Panc1 (cell line): ENCODE measurements around the gene MAST1. TPM values are rescaled to one million over a fixed set of nuclear protein-coding genes. Genes with fewer than 3 reads are reported as not detected.

Experiments
- ATAC-seq: fragments of 200-7000 bp; cut with Tn5 transposase; 2 replicates; pipeline ENCODE4 v1.9.1; 2020; ENCODE audit warnings: mild to moderate bottlenecking, moderate library complexity
- BruUV-seq: library from RNA; stranded (reverse); fragments of 400-500 nt; replicated peaks from 2 replicates; lab custom pipeline; 2021; lab: Mats Ljungman, UMichigan
- CTCF ChIA-PET: fragments of 300-600 bp; sonication (Branson Sonifier 250); formaldehyde crosslinking; loops from one replicate; lab custom pipeline; 2022; ENCODE audit warnings: antibody characterized with exemption; lab: Charles Lee
- POLR2A ChIA-PET: fragments of 300-600 bp; sonication (Branson Sonifier 250); formaldehyde crosslinking; loops from one replicate; lab custom pipeline; 2022; ENCODE audit warnings: antibody characterized with exemption; lab: Charles Lee
- DNase-seq: peaks from one replicate; pipeline ENCODE4 v3.0.0-alpha.2; 2010; ENCODE audit warnings: low read depth, low spot score
- H3K27ac ChIP-seq: 2 replicates; pipeline ENCODE4 v1.5.1; 2011; ENCODE audit warnings: mild to moderate bottlenecking, low read length, inconsistent platforms
- H3K27me3 ChIP-seq: fragments of 200-500 bp; sonication (Bioruptor generic); 2 replicates; pipeline ENCODE4 v1.6.0; 2014; ENCODE audit warnings: low read length, inconsistent platforms; ENCODE audit not compliant: control insufficient read depth, insufficient read depth
- H3K36me3 ChIP-seq: fragments of 200-500 bp; sonication (Bioruptor generic); 2 replicates; pipeline ENCODE4 v1.5.1; 2014; ENCODE audit warnings: inconsistent platforms, mild to moderate bottlenecking, low read length, moderate library complexity; ENCODE audit not compliant: control insufficient read depth, insufficient read depth
- H3K4me1 ChIP-seq: 2 replicates; pipeline ENCODE4 v1.5.1; 2011; ENCODE audit warnings: inconsistent platforms, mild to moderate bottlenecking, low read length, moderate library complexity; ENCODE audit not compliant: control insufficient read depth, insufficient read depth
- H3K4me3 ChIP-seq, 2 experiments: 2 replicates each; pipeline ENCODE4 v1.5.1; 2011 to 2012; ENCODE audit warnings: low read depth in 2 of 2, low read length in 2 of 2, mild to moderate bottlenecking in 2 of 2, inconsistent platforms in 1 of 2, moderate library complexity in 1 of 2
- H3K9me3 ChIP-seq: fragments of 200-500 bp; sonication (Bioruptor generic); 2 replicates; pipeline ENCODE4 v1.5.1; 2014; ENCODE audit warnings: low read depth, mild to moderate bottlenecking, inconsistent platforms, low read length, moderate library complexity; ENCODE audit not compliant: control insufficient read depth, insufficient read depth
- POLR2AphosphoS5 ChIP-seq: IDR thresholded peaks from 2 replicates; pipeline ENCODE4 v1.6.1; 2012; ENCODE audit warnings: mild to moderate bottlenecking, low read depth, low read length, moderate library complexity
- SIN3A ChIP-seq: IDR thresholded peaks from 2 replicates; pipeline ENCODE4 v1.6.1; 2012; ENCODE audit warnings: low read depth, mild to moderate bottlenecking, low read length, moderate library complexity, borderline replicate concordance; ENCODE audit not compliant: insufficient read depth
- TCF7L2 ChIP-seq: IDR thresholded peaks from 2 replicates; pipeline ENCODE4 v1.6.1; 2011; ENCODE audit warnings: mild to moderate bottlenecking, low read depth, low read length, inconsistent platforms
- in situ Hi-C: cut with HindIII; loops from 2 replicates; pipeline ENCODE4 v1.10.0; 2016; ENCODE audit warnings: low sequenced_read_pairs, low pct_unique_long_range_greater_than_20kb
- intact Hi-C: fragments of 100-400 bp; cut with micrococcal nuclease; formaldehyde crosslinking; loops from one replicate; pipeline ENCODE4 v1.10.0; 2022; ENCODE audit not compliant: unreplicated experiment
- total RNA-seq: library from RNA; stranded (reverse); gene quantifications from one replicate; pipeline ENCODE4 v1.2.1, GENCODE V29; 2021; ENCODE audit not compliant: unreplicated experiment
- TF ChIP-seq, protein P1 (sequence below), 2 experiments: IDR thresholded peaks; 2 replicates each; pipeline ENCODE4 v1.6.1; 2011 to 2012; ENCODE audit warnings: low read depth in 2 of 2, control low read depth in 1 of 2, low read length in 1 of 2, mild to moderate bottlenecking in 1 of 2, moderate library complexity in 1 of 2; ENCODE audit not compliant: insufficient read depth in 1 of 2
- TF ChIP-seq, protein P2 (sequence below): fragments of 450-650 bp; IDR thresholded peaks from 2 replicates; pipeline ENCODE4 v1.5.1; 2017; ENCODE audit warnings: mild to moderate bottlenecking

MAST1 gene
- total RNA-seq, 1 experiment from 2014 or later: 3.1 TPM

GRCh38 chr19:12834566-12834943 lies 3.8 kb upstream of the MAST1 start, which contains the start of gene RTBDN:
Gene RTBDN (minus strand): TSS chr19:12834579. CDS start chr19:12829979, 4,600 bp downstream.
- no TSS peak for BruUV-seq
- ATAC-seq (no peak), DNase-seq (no peak)
- CTCF ChIA-PET: no interaction called here
- Histone ChIP-seq H3K36me3 (no peaks in the 10 kb centered on the region; the same call in 1 of the 2 replicates), H3K27me3 (no peaks in the 10 kb centered on the region; the same call in 1 of the 2 replicates), H3K9me3 (no peaks in the 10 kb centered on the region), H3K27ac (peak within 1 kb of the TSS; percentile 12; the same call in 1 of the 2 replicates), H3K4me3 (peak within 1 kb of the TSS; percentile 57 to 58), H3K4me1 (peaks cover 4% of the 10 kb centered on the region)
- intact Hi-C loops (no loop called here), in situ Hi-C loops (no loop called here)
- no peak for TF ChIP-seq SIN3A
- TF ChIP-seq, protein P1, sequence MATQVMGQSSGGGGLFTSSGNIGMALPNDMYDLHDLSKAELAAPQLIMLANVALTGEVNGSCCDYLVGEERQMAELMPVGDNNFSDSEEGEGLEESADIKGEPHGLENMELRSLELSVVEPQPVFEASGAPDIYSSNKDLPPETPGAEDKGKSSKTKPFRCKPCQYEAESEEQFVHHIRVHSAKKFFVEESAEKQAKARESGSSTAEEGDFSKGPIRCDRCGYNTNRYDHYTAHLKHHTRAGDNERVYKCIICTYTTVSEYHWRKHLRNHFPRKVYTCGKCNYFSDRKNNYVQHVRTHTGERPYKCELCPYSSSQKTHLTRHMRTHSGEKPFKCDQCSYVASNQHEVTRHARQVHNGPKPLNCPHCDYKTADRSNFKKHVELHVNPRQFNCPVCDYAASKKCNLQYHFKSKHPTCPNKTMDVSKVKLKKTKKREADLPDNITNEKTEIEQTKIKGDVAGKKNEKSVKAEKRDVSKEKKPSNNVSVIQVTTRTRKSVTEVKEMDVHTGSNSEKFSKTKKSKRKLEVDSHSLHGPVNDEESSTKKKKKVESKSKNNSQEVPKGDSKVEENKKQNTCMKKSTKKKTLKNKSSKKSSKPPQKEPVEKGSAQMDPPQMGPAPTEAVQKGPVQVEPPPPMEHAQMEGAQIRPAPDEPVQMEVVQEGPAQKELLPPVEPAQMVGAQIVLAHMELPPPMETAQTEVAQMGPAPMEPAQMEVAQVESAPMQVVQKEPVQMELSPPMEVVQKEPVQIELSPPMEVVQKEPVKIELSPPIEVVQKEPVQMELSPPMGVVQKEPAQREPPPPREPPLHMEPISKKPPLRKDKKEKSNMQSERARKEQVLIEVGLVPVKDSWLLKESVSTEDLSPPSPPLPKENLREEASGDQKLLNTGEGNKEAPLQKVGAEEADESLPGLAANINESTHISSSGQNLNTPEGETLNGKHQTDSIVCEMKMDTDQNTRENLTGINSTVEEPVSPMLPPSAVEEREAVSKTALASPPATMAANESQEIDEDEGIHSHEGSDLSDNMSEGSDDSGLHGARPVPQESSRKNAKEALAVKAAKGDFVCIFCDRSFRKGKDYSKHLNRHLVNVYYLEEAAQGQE (IDR thresholded peaks at IDR 0.05; ENCODE audit: insufficient read depth in 1 of 2, low read depth in 2 of 2, low read length in 1 of 2): no peak
- TF ChIP-seq, protein P2, sequence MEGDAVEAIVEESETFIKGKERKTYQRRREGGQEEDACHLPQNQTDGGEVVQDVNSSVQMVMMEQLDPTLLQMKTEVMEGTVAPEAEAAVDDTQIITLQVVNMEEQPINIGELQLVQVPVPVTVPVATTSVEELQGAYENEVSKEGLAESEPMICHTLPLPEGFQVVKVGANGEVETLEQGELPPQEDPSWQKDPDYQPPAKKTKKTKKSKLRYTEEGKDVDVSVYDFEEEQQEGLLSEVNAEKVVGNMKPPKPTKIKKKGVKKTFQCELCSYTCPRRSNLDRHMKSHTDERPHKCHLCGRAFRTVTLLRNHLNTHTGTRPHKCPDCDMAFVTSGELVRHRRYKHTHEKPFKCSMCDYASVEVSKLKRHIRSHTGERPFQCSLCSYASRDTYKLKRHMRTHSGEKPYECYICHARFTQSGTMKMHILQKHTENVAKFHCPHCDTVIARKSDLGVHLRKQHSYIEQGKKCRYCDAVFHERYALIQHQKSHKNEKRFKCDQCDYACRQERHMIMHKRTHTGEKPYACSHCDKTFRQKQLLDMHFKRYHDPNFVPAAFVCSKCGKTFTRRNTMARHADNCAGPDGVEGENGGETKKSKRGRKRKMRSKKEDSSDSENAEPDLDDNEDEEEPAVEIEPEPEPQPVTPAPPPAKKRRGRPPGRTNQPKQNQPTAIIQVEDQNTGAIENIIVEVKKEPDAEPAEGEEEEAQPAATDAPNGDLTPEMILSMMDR: no peak
- TF ChIP-seq TCF7L2: no peak
- TF ChIP-seq POLR2AphosphoS5: no peak
- POLR2A ChIA-PET: no interaction called here

DNA sequence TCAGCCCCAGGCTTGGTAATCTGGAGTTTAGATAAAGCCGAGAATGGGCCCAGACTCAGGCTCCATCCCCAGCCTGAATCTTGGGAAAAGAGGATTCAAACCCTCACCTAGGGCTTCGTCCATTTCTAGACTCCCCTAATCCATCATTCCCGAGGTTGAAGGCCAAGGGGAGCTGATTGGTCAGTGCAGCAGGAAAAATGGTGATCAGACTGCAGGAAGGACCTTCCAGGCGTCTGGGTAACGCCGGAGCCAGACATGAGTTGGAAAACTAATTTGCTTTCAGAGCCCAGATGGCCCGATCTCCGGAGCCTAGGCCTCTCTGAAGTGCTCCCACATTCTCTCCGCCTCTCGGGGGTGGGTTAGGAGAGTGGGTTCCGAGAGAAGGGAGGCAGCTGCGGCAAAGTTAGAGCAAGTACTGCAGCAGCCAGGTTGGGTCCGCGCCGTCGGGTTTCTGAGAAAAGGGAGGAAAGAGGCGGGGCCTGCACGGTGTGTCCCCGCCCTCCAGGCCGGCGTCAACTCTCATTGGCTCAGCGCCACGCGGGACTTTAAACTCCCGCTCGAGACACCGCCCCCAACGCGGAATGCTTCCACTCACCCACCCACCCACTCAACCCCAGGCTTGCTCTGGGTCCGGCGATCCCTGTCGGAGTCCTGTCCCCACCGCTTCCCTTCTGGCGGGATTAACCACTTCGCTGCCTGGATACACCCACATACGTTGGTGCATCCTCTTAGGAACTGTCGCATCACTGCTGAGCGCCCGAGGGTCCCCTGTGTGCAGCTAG lies 3.1 kb upstream of the MAST1 start:
- intact Hi-C loops: no loop called here
- Histone ChIP-seq H3K4me3 (peak overlapping the region; percentile 39 to 58), H3K27me3 (no peaks in the 10 kb centered on the region; the same call in 1 of the 2 replicates), H3K9me3 (no peaks in the 10 kb centered on the region), H3K4me1 (peaks cover 4% of the 10 kb centered on the region), H3K36me3 (no peaks in the 10 kb centered on the region; the same call in 1 of the 2 replicates), H3K27ac (peak overlapping the region; percentile 12; the same call in 1 of the 2 replicates)
- DNase-seq: no peak
- BruUV-seq: no TSS peak
- CTCF ChIA-PET: interaction anchor here (0.5 kb wide), 1 partner anchor 42 kb away, joined by 3 read pairs; no protein-coding TSS in a partner anchor
- TF ChIP-seq TCF7L2: no peak
- no peak for TF ChIP-seq SIN3A
- TF ChIP-seq POLR2AphosphoS5: no peak
- TF ChIP-seq, protein P1 (IDR thresholded peaks at IDR 0.05; ENCODE audit: insufficient read depth in 1 of 2, low read depth in 2 of 2, low read length in 1 of 2): no peak
- TF ChIP-seq, protein P2: no peak
- peak; percentile 36; the same call in 1 of the 2 replicates for ATAC-seq
- POLR2A ChIA-PET: no interaction called here
- in situ Hi-C loops: no loop called here
